Right atrium auricular region (tissue), 2 donors: ENCODE data around the gene PCNT. TPM values are rescaled to one million over a fixed set of nuclear protein-coding genes. Genes with fewer than 3 reads are reported as not detected.

Experiments used
- DNase-seq: peaks from one replicate; pipeline ENCODE4 v3.0.0-alpha.2; 2019; ENCODE audit warnings: low spot score
- H3K27ac ChIP-seq, 2 donors: fragments of 200-600 bp; sonication (generic); 1 replicate in 1 of 2; 2 replicates in 1 of 2; pipeline ENCODE4 v1.5.1; 2016 to 2019
- H3K27me3 ChIP-seq, 2 donors: fragments of 200-600 bp; sonication (generic); one replicate each; pipeline versions ENCODE4 v1.5.1 to v1.6.0; 2017 to 2019
- H3K36me3 ChIP-seq: fragments of 200-600 bp; sonication (generic); one replicate; pipeline ENCODE4 v1.5.1; 2016
- H3K4me1 ChIP-seq, 2 donors: fragments of 200-600 bp; sonication (generic); one replicate each; pipeline versions ENCODE4 v1.5.1 to v1.6.0; 2017 to 2019
- H3K4me3 ChIP-seq, 2 donors: fragments of 200-600 bp; sonication (generic); 1 replicate in 1 of 2; 2 replicates in 1 of 2; pipeline ENCODE4 v1.5.1; 2017 to 2019; ENCODE audit warnings: mild to moderate bottlenecking in 1 of 2, moderate library complexity in 1 of 2
- H3K9me3 ChIP-seq, 2 donors: fragments of 200-600 bp; sonication (generic); one replicate each; pipeline ENCODE4 v1.5.1; 2019
- total RNA-seq, 2 donors: library from RNA; depleted of rRNA; stranded (reverse); fragments of >200 nt; gene quantifications; one replicate each; pipeline ENCODE4 v1.1.0, GENCODE V29; 2016
- TF ChIP-seq, protein P1 (sequence below), 2 donors: fragments of 200-600 bp; sonication (generic); IDR thresholded peaks; one replicate each; pipeline ENCODE4 v1.5.1; 2019; ENCODE audit warnings: antibody characterized with exemption in 2 of 2

The PCNT gene
- total RNA-seq, 2 donors from 2014 or later, result 31.7 to 40.3 TPM

DNA sequence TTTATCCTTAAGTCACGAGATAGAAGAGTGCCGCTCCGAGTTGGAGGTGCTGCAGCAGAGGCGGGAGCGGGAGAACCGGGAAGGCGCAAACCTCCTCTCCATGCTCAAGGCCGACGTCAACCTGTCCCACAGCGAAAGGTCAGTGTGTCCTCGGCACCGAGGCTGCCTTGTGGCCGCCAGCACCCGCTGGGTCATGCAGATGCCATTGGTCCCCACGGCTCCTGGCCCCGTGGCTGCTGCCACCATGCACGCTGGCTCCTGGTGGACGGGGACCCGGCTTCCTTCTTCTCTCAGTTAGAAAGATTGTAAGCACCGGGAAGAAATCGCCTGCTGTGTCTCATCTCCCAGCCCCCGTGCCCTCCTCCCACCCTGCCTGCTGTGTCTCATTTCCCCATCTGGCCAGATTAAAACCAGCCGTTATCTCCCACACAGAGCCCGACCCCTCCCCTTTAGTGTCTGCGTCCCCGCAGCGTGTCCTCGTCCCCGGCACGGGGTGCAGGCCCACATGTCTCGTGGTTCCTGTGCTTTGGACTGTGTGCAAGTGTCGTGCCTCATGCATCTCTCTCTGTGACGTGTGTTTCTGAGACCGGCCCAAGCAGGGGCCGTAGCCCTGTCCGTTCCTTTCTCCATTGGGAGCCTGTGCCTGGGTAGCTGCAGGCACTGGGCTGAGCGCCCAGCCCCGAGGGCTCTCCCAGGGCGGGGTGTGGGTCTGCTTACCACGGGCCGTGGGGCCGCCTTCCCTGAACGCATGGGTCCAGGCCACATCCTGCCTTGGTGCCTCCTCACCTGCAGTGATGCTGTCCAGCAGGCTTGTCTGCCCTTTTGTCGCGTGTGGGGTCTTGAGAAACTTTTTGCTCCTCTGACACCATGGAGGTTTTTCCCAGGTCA, 62.1 kb downstream of the PCNT start:
- no peak overlapping the region for H3K27ac ChIP-seq
- H3K9me3 ChIP-seq, result no peaks in the 10 kb centered on the region
- no peaks in the 10 kb centered on the region for H3K27me3 ChIP-seq
- H3K4me1 ChIP-seq, result no peaks in the 10 kb centered on the region
- TF ChIP-seq, protein P1, sequence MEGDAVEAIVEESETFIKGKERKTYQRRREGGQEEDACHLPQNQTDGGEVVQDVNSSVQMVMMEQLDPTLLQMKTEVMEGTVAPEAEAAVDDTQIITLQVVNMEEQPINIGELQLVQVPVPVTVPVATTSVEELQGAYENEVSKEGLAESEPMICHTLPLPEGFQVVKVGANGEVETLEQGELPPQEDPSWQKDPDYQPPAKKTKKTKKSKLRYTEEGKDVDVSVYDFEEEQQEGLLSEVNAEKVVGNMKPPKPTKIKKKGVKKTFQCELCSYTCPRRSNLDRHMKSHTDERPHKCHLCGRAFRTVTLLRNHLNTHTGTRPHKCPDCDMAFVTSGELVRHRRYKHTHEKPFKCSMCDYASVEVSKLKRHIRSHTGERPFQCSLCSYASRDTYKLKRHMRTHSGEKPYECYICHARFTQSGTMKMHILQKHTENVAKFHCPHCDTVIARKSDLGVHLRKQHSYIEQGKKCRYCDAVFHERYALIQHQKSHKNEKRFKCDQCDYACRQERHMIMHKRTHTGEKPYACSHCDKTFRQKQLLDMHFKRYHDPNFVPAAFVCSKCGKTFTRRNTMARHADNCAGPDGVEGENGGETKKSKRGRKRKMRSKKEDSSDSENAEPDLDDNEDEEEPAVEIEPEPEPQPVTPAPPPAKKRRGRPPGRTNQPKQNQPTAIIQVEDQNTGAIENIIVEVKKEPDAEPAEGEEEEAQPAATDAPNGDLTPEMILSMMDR (IDR thresholded peaks at IDR 0.05), result no peak
- H3K4me3 ChIP-seq, result no peak overlapping the region
- H3K36me3 ChIP-seq, result peaks cover 58% of the 10 kb centered on the region
- no peak for DNase-seq

DNA sequence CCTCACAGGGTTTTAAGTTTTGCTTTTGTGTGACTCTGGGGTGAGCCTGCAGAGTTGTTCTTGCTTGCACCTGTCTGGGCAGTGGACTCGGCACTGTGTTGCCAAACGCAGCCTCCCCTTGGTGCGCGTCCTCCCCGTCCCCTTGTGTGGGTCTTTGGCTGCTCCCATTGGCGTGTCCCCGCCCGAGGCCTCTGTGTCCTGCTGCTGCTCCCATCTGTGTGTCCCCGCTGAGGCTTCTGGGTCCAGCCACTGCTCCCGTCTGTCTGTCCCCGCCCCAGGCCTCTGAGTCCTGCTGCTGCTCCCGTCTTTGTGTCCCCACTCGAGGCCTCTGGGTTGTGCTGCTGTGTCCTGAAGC, 62.8 kb downstream of the PCNT start:
- DNase-seq, result no peak
- TF ChIP-seq, protein P1 (IDR thresholded peaks at IDR 0.05), result no peak
- no peaks in the 10 kb centered on the region for H3K4me1 ChIP-seq
- H3K4me3 ChIP-seq, result no peak overlapping the region
- H3K27ac ChIP-seq, result no peak overlapping the region
- no peaks in the 10 kb centered on the region for H3K9me3 ChIP-seq
- H3K36me3 ChIP-seq, result peaks cover 59% of the 10 kb centered on the region
- H3K27me3 ChIP-seq, result no peaks in the 10 kb centered on the region

DNA sequence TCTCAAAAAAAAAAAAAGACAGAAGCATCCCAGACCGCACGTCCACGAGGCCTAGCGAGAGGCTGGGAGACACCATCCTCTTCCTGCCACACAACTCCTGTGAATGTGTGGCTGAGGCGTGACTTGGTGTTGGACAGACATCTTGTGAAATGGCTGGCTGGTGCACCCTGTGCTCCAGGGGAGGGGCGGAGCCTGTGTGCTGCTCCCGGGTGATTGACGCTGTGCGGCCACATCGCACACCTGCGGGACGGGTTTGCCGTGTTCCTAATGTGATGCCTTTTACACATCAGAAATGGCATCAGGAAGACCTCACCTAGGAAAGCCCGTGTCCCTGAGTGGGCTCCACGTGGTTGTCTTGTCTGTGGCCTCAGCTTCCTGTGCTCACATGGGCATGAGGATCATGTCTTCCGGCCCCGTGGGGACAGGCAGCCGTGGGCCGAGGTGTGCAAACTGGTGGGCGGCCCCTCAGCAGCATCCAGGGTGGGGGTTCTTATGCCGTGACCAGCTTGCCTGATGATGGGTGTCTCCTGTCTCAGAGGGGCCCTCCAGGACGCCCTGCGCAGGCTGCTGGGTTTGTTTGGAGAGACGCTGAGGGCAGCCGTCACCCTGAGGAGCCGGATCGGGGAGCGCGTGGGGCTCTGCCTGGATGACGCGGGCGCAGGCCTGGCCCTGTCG, 64.4 kb downstream of the PCNT start:
- Histone ChIP-seq H3K36me3 (peaks cover 55% of the 10 kb centered on the region), H3K27ac (no peak overlapping the region)

DNA sequence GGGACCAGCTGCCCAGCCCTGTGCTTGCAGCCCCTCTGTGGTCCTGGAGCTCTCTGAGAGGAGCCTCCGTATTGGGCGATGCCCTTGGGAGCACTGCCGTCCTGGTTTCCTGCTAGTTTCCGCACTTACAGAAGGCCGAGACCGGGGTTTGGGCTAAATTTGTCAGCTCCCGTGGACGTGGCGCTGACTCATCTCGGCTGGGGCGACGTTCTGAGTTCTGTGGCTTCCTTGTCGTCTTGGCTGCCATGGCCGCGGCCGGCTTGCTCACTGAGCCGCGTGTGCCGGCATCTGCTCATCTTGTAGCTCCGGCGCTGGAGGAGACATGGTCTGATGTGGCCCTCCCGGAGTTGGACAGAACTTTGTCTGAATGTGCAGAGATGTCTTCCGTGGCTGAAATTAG, 64.9 kb downstream of the PCNT start:
- peaks cover 60% of the 10 kb centered on the region for H3K36me3 ChIP-seq
- peaks cover 0 to 8% of the 10 kb centered on the region in 2 donors for H3K4me1 ChIP-seq
- H3K27ac ChIP-seq, result no peak overlapping the region
- no peak for DNase-seq
- H3K4me3 ChIP-seq, result no peak overlapping the region
- TF ChIP-seq, protein P1 (IDR thresholded peaks at IDR 0.05), result no peak
- no peaks in the 10 kb centered on the region for H3K9me3 ChIP-seq
- no peaks in the 10 kb centered on the region for H3K27me3 ChIP-seq

More for the DNA sequence above, 64.4 kb downstream of the PCNT start:
- H3K4me3 ChIP-seq, result no peak overlapping the region
- no peaks in the 10 kb centered on the region for H3K27me3 ChIP-seq
- no peaks in the 10 kb centered on the region for H3K9me3 ChIP-seq
- TF ChIP-seq, protein P1 (IDR thresholded peaks at IDR 0.05), result no peak
- H3K4me1 ChIP-seq, result peaks cover 0 to 4% of the 10 kb centered on the region in 2 donors
- DNase-seq, result no peak

DNA sequence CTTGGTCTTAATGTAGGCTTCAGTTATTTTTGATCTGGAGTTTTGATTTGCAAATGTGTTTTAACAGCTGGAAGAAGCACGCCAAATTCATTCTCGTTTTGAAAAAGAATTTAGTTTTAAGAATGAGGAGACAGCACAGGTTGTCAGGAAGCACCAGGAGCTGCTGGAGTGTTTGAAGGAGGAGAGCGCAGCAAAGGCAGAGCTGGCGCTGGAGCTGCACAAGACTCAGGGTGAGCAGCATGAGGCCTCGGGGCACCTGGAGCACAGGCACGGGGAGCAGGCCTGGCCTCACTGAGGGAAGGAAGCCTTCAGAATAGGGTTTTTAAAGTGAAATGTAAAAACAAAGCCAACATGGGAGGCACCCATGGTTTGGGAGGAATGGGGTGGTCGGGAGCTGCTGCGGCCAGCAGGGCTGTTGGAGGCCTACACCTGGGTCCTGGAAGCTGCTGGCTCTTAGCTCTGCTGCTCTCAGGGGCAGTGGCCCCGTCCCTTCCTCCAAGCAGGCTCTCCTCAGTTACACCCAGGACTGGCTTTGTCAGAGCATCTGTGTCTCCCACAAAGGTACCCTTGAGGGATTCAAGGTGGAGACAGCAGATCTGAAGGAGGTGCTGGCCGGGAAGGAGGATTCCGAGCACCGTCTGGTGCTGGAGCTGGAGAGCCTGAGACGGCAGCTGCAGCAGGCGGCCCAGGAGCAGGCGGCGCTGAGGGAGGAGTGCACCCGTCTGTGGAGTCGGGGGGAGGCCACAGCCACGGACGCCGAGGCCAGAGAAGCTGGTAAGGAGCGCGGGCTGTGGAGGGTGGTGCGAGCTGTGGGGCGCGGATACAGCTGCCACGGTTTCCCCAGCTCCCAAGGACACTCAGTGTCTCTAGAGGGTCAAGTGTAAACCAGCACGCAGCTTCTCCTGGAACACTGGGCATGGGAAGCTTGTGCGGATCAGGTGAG, 66.9 kb downstream of the PCNT start:
- H3K4me3 ChIP-seq, result no peak overlapping the region
- no peak overlapping the region for H3K27ac ChIP-seq
- no peak for DNase-seq
- no peaks in the 10 kb centered on the region for H3K9me3 ChIP-seq
- peaks cover 57% of the 10 kb centered on the region for H3K36me3 ChIP-seq
- no peaks in the 10 kb centered on the region for H3K27me3 ChIP-seq
- H3K4me1 ChIP-seq, result peaks cover 0 to 8% of the 10 kb centered on the region in 2 donors
- TF ChIP-seq, protein P1 (IDR thresholded peaks at IDR 0.05), result no peak
